GM21367 (cell line): ENCODE measurements around the gene CAMK4.

Source experiments
- ATAC-seq: cut with Tn5 transposase; IDR thresholded peaks from one replicate; pipeline ENCODE4 v1.9.1; 2021; ENCODE audit not compliant: unreplicated experiment

Gene CAMK4

GRCh38 chr5:111422747-111423720 lies 198.8 kb downstream of the CAMK4 start:
- no peak for ATAC-seq

- ATAC-seq: no peak
Observed at GRCh38 chr5:111425205-111425604, 201.0 kb downstream of the CAMK4 start.

- ATAC-seq: no peak
Observed at GRCh38 chr5:111427762-111428161, 203.6 kb downstream of the CAMK4 start.

- no peak for ATAC-seq
Observed at GRCh38 chr5:111432883-111433536, 208.8 kb downstream of the CAMK4 start.

- no peak for ATAC-seq
Observed at GRCh38 chr5:111434800-111435199, 210.6 kb downstream of the CAMK4 start.

- ATAC-seq: no peak
Observed at GRCh38 chr5:111439473-111440075, 215.4 kb downstream of the CAMK4 start.

- ATAC-seq: no peak
Observed at GRCh38 chr5:111447099-111447498, 222.9 kb downstream of the CAMK4 start.

GRCh38 chr5:111447822-111448221 lies 223.6 kb downstream of the CAMK4 start:
- ATAC-seq: no peak

GRCh38 chr5:111453295-111453694 lies 229.1 kb downstream of the CAMK4 start:
- ATAC-seq: no peak

- no peak for ATAC-seq
Observed at GRCh38 chr5:111453747-111454146, 229.6 kb downstream of the CAMK4 start.

- ATAC-seq: no peak
Observed at GRCh38 chr5:111454198-111454622, 230.0 kb downstream of the CAMK4 start.

GRCh38 chr5:111454776-111455175 lies 230.6 kb downstream of the CAMK4 start:
- ATAC-seq: no peak

GRCh38 chr5:111461255-111461671 lies 237.1 kb downstream of the CAMK4 start:
- ATAC-seq: no peak

GRCh38 chr5:111461934-111462333 lies 237.8 kb downstream of the CAMK4 start:
- ATAC-seq: no peak

GRCh38 chr5:111463311-111463710 lies 239.1 kb downstream of the CAMK4 start:
- ATAC-seq: no peak

GRCh38 chr5:111469293-111469896 lies 245.2 kb downstream of the CAMK4 start:
- no peak for ATAC-seq

GRCh38 chr5:111469903-111470302 lies 245.7 kb downstream of the CAMK4 start:
- no peak for ATAC-seq

- no peak for ATAC-seq
Observed at GRCh38 chr5:111472096-111472495, 247.9 kb downstream of the CAMK4 start.

- ATAC-seq: peak; percentile 69
Observed at GRCh38 chr5:111472579-111472978, 248.4 kb downstream of the CAMK4 start.

- ATAC-seq: no peak
Observed at GRCh38 chr5:111478266-111478665, 254.1 kb downstream of the CAMK4 start.

- ATAC-seq: no peak
Observed at GRCh38 chr5:111478898-111479297, 254.7 kb downstream of the CAMK4 start.
